ENCODE measurements around the gene TNK1.

The TNK1 gene

GRCh38 chr17:7407082-7407481 lies 26.2 kb downstream of the TNK1 start:
- no peak overlapping the region for H3K27ac ChIP-seq
- H3K27me3 ChIP-seq (ENCODE audit: insufficient read depth, low read depth, severe bottlenecking): no peaks in the 10 kb centered on the region
- H3K9me3 ChIP-seq (ENCODE audit: severe bottlenecking): no peaks in the 10 kb centered on the region
- no peak for DNase-seq
- TF ChIP-seq CTCF (IDR thresholded peaks at IDR 0.05; ENCODE audit: low read depth, low read length): no peak
- no peak overlapping the region for H3K4me3 ChIP-seq (ENCODE audit: low read depth, low read length)
- peaks cover 13% of the 10 kb centered on the region for H3K36me3 ChIP-seq

DNA sequence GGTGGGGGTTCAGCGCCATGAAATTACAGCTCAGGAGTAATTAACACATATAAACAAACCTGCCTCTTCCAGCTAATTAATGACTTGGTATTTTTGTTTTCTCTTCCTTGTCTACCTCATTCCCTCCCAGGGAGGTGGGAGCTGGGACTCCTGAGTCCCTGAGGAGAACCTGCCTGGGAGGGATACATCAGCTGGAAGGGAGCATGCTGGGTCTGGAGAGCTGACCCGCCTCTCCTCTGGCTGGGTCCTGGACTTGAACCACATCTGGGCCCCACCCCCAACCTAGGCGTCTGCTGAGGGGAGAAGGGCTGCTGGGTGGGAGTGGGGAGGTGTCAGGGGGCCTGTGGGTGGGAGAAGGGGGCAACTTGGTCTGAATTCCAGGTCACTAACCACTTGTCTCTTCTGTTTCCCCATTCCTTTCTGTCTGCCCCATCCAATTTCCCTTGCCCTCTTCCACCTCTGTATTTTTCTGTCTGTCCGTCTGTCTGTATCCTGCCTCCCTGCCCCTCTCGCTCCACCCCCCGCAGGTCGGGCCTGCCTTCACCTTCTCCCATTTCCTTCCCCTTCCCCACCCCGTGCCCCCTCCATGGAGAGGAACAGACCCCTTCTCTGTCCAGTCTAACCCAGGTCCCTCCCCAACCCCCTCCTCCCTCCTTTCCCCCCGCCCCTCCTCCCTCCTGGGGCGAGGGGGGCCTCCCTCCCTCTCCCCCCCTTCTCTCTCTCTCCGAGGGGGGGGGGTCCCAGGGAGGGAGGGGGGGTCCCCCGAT lies 26.8 kb downstream of the TNK1 start, which contains the start of gene NLGN2:
Gene NLGN2, plus strand, starts transcription at position 361 of the 767 bp plus-strand sequence. CDS start 411 bp downstream, outside the sequence.
- Histone ChIP-seq H3K4me3 (ENCODE audit: low read depth, low read length) (no peak within 1 kb of the TSS), H3K27me3 (ENCODE audit: insufficient read depth, low read depth, severe bottlenecking) (no peaks in the 10 kb centered on the region), H3K9me3 (ENCODE audit: severe bottlenecking) (no peaks in the 10 kb centered on the region), H3K36me3 (peaks cover 13% of the 10 kb centered on the region), H3K27ac (no peak within 1 kb of the TSS)
- no peak for DNase-seq
- no peak for TF ChIP-seq CTCF (IDR thresholded peaks at IDR 0.05; ENCODE audit: low read depth, low read length)

- Histone ChIP-seq H3K9me3 (ENCODE audit: severe bottlenecking) (no peaks in the 10 kb centered on the region), H3K4me3 (ENCODE audit: low read depth, low read length) (no peak overlapping the region), H3K27me3 (ENCODE audit: insufficient read depth, low read depth, severe bottlenecking) (no peaks in the 10 kb centered on the region), H3K36me3 (peaks cover 13% of the 10 kb centered on the region), H3K27ac (no peak overlapping the region)
- no peak for DNase-seq
- TF ChIP-seq CTCF (IDR thresholded peaks at IDR 0.05; ENCODE audit: low read depth, low read length): no peak
These were observed 27.4 kb downstream of the TNK1 start for GRCh38 chr17:7408252-7408727.

DNA sequence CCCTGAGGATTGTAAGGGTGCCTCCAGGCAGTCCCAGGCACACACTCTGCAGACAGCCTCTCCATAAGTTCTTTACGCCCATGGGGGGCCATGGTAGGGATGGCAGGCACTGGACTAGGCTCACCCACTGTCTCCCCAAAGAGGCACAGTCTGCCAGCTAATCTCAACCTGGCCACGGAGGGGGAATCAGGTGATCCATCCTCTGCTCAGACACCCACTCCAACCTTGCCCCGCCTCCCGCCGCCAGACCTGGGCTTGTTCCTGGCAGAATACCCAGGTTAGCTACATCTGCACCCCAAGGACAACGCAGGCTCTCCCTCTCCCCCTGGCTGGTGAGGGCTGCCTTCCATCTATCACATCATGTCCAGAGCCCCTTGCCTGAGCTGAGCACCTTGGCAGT lies 28.0 kb downstream of the TNK1 start:
- no peaks in the 10 kb centered on the region for H3K9me3 ChIP-seq (ENCODE audit: severe bottlenecking)
- no peak overlapping the region for H3K4me3 ChIP-seq (ENCODE audit: low read depth, low read length)
- TF ChIP-seq CTCF (IDR thresholded peaks at IDR 0.05; ENCODE audit: low read depth, low read length): no peak
- no peak for DNase-seq
- no peak overlapping the region for H3K27ac ChIP-seq
- H3K36me3 ChIP-seq: peaks cover 13% of the 10 kb centered on the region
- no peaks in the 10 kb centered on the region for H3K27me3 ChIP-seq (ENCODE audit: insufficient read depth, low read depth, severe bottlenecking)

GRCh38 chr17:7409716-7410115 lies 28.8 kb downstream of the TNK1 start:
- no peak for TF ChIP-seq CTCF (IDR thresholded peaks at IDR 0.05; ENCODE audit: low read depth, low read length)
- H3K36me3 ChIP-seq: peaks cover 13% of the 10 kb centered on the region
- no peaks in the 10 kb centered on the region for H3K9me3 ChIP-seq (ENCODE audit: severe bottlenecking)
- no peak overlapping the region for H3K4me3 ChIP-seq (ENCODE audit: low read depth, low read length)
- DNase-seq: no peak
- no peaks in the 10 kb centered on the region for H3K27me3 ChIP-seq (ENCODE audit: insufficient read depth, low read depth, severe bottlenecking)
- no peak overlapping the region for H3K27ac ChIP-seq
